Stimulated activated memory B cell treated with anti-CD40 and anti-IgM and Interleukin-4, amounts not matched to agents 10 μg/mL and 1 μg/mL and 100 μg/mL, for 72 hours (primary cell): ENCODE data around the gene AMOTL1.
A peak's percentile ranks its signal among the peaks of the same experiment; 100 is the strongest.

Experiments
- ATAC-seq: fragments of 150-1000 bp; cut with Tn5 transposase; 2 replicates; pipeline ENCODE4 v1.10.0; 2021
- H3K27ac Mint-ChIP-seq: one replicate; pipeline ENCODE4 v1.8.0; 2022; ENCODE audit warnings: mild to moderate bottlenecking, mixed read lengths
- H3K27me3 Mint-ChIP-seq: one replicate; pipeline ENCODE4 v1.8.0; 2022; ENCODE audit warnings: mixed read lengths
- H3K36me3 Mint-ChIP-seq: one replicate; pipeline ENCODE4 v1.8.0; 2022; ENCODE audit warnings: mixed read lengths
- H3K4me1 Mint-ChIP-seq: one replicate; pipeline ENCODE4 v1.8.0; 2022; ENCODE audit warnings: mixed read lengths
- H3K4me3 Mint-ChIP-seq: one replicate; pipeline ENCODE4 v1.8.0; 2022; ENCODE audit warnings: mild to moderate bottlenecking, moderate library complexity, mixed read lengths
- H3K9me3 Mint-ChIP-seq: one replicate; pipeline ENCODE4 v1.8.0; 2022; ENCODE audit warnings: mixed read lengths

Gene AMOTL1

DNA sequence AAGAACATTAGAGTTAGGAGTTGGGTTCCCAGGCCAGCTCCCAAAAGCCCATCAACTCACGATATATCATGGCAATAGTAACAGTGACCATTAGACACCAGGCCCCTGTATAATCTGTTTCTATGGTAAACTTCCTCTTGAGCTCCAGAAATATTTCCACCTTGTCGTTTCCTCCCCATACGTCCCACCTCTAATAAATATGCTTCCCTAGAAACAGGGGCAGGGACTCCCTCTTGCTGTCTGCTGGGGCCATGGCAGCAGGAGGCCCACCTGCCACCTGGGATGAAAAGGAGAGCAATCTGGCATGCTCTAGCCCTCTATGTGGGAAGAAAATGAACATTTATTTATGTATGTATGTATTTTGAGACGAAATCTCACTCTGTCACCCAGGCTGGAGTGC is 32.2 kb upstream of the AMOTL1 start:
- H3K27ac Mint-ChIP-seq = no peak overlapping the region
- no peaks in the 10 kb centered on the region for H3K9me3 Mint-ChIP-seq
- no peaks in the 10 kb centered on the region for H3K4me1 Mint-ChIP-seq
- no peak overlapping the region for H3K4me3 Mint-ChIP-seq
- peaks cover 4% of the 10 kb centered on the region for H3K27me3 Mint-ChIP-seq
- H3K36me3 Mint-ChIP-seq = no peaks in the 10 kb centered on the region
- ATAC-seq = no peak

GRCh38 chr11:94737171-94737611 is 31.0 kb upstream of the AMOTL1 start:
- no peak overlapping the region for H3K27ac Mint-ChIP-seq
- H3K4me1 Mint-ChIP-seq = no peaks in the 10 kb centered on the region
- no peak for ATAC-seq
- H3K4me3 Mint-ChIP-seq = no peak overlapping the region
- peaks cover 17% of the 10 kb centered on the region for H3K27me3 Mint-ChIP-seq
- H3K36me3 Mint-ChIP-seq = no peaks in the 10 kb centered on the region
- no peaks in the 10 kb centered on the region for H3K9me3 Mint-ChIP-seq

GRCh38 chr11:94738746-94739145 is 29.4 kb upstream of the AMOTL1 start:
- H3K36me3 Mint-ChIP-seq = no peaks in the 10 kb centered on the region
- peaks cover 18% of the 10 kb centered on the region for H3K27me3 Mint-ChIP-seq
- H3K27ac Mint-ChIP-seq = no peak overlapping the region

GRCh38 chr11:94739331-94739730 is 28.8 kb upstream of the AMOTL1 start:
- Mint-ChIP-seq H3K27me3 (peaks cover 18% of the 10 kb centered on the region), H3K27ac (no peak overlapping the region), H3K36me3 (no peaks in the 10 kb centered on the region), H3K9me3 (no peaks in the 10 kb centered on the region), H3K4me1 (no peaks in the 10 kb centered on the region), H3K4me3 (no peak overlapping the region)
- ATAC-seq = no peak

More at GRCh38 chr11:94738746-94739145, 29.4 kb upstream of the AMOTL1 start:
- Mint-ChIP-seq H3K4me1 (no peaks in the 10 kb centered on the region), H3K9me3 (no peaks in the 10 kb centered on the region), H3K4me3 (no peak overlapping the region)
- no peak for ATAC-seq

DNA sequence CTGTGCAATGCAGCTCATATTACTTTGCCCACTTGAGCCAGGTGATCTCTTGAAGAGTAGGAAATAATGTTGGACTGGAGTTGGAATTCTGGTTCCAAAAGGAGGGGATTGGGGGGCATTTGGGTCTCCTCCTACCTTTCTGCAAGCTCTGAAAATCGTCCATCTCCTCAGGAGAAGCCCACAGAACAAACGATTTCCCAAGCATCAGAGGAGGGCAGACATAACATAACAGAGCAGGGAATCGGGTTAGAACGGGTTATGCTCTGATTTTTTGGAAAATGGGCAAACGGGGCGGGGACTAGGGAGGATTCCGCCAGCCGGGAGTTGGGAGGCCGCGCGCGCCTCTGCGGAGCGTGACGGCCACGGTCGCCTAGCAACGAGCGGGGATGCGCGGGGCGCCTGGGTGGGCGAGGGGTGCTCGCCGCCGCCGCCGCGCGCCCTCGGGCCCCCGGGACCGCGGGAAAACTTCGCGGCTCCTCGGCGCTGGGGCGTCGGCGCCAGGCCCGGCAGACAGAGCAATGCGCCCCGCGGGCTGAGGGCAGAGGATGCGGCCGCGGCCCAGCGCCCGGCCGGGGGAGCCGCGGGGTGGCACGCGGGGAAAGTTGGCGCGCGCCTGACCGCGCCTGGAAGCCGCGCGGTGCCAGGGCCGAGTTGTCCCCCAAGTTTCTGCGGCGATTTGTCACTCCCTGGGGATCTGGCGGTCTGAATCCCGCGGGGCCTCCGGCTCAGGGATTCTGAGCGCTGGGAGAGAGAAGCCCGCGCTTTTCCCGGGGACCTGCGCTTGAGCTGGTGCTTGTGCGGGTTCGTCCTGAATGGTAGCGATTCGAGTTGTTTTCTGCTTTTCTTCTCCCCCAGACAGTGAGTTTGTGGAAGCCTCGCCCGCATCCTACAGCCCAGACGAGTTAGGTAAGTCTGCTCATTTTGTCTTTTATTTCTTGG is 27.8 kb upstream of the AMOTL1 start:
- no peak overlapping the region for H3K27ac Mint-ChIP-seq
- peak; percentile 28 for ATAC-seq

DNA sequence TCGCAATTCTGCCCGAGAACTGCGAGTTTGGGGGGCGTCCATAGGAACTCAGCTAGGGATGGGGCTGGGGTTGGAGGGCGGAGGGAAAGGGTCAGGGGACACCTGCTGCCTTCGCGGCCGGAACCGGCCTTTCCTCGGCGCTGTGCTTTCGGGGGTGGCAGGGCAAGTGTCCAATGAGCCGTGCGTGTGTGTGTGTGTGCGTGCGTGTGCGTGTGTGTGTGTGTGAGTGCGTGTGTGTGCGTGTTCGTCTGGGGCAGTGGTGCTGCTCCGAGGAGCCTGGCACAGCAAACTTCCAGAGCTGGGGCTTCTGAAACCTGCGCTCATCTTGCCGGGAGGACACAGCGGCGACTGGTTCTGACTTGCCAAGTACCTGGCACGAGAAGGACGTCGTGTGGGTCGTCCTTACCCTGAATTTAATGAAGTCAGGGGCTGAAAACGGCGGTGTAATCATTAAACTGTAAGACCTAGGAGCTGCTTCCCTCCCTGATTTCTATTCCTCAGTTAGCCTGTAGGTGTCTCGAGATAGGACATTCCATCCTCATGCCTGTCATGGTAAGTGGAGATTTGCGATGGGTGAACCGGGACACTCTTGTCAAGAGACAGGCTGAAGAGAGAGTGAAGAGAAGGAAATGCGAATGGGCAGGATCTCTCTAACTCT is 27.0 kb upstream of the AMOTL1 start:
- Mint-ChIP-seq H3K27me3 (peaks cover 26% of the 10 kb centered on the region), H3K9me3 (no peaks in the 10 kb centered on the region), H3K4me3 (peak overlapping the region; percentile 61), H3K36me3 (no peaks in the 10 kb centered on the region), H3K4me1 (no peaks in the 10 kb centered on the region), H3K27ac (no peak overlapping the region)
- ATAC-seq = peak; percentile 44

More for the DNA sequence above, 27.8 kb upstream of the AMOTL1 start:
- no peaks in the 10 kb centered on the region for H3K4me1 Mint-ChIP-seq
- peak overlapping the region; percentile 61 for H3K4me3 Mint-ChIP-seq
- H3K9me3 Mint-ChIP-seq = no peaks in the 10 kb centered on the region
- no peaks in the 10 kb centered on the region for H3K36me3 Mint-ChIP-seq
- H3K27me3 Mint-ChIP-seq = peaks cover 18% of the 10 kb centered on the region

DNA sequence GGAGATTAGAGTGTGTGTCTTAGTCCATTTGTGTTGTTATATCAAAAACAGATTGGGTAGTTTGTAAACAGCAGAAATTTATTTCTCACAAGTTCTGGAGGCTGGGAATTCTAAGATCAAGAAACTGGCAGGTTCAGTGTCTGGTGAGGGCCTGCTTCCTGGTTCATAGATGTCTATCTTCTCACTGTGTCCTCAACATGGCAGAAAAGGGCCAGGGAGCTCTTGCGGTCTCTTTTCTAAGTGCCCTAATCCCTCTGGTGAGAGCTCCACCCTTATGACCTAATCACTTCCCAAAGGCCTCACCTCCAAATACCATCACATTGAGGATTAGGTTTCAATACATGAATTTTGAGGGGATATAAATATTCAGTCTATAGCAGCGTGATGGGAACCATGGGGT is 25.5 kb upstream of the AMOTL1 start:
- H3K36me3 Mint-ChIP-seq = no peaks in the 10 kb centered on the region
- no peak for ATAC-seq
- peaks cover 36% of the 10 kb centered on the region for H3K27me3 Mint-ChIP-seq
- H3K4me1 Mint-ChIP-seq = no peaks in the 10 kb centered on the region
- no peaks in the 10 kb centered on the region for H3K9me3 Mint-ChIP-seq
- H3K4me3 Mint-ChIP-seq = no peak overlapping the region
- H3K27ac Mint-ChIP-seq = no peak overlapping the region

DNA sequence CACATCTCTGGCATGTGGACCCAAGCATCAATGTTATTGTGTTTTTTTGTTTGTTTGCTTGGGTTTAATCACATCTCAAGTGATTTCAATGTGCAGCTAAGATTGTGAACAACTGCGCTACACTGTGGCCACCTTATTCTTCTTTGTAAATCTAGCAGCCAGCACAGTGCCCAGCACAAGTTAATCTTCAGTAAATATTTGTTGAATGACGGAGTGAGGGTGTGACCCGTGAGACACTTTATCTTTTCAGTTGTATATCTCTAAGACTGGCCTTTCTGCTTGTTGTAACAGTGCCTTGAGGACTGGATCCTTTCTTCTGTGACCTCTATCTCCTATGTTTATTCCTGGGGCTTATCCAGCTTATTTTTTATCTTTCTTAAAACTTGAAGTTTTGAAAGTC is 21.4 kb upstream of the AMOTL1 start:
- H3K9me3 Mint-ChIP-seq = no peaks in the 10 kb centered on the region
- no peak for ATAC-seq
- no peak overlapping the region for H3K27ac Mint-ChIP-seq
- no peaks in the 10 kb centered on the region for H3K4me1 Mint-ChIP-seq
- no peaks in the 10 kb centered on the region for H3K36me3 Mint-ChIP-seq
- H3K4me3 Mint-ChIP-seq = no peak overlapping the region
- peaks cover 44% of the 10 kb centered on the region for H3K27me3 Mint-ChIP-seq

- Mint-ChIP-seq H3K4me3 (no peak overlapping the region), H3K27me3 (peaks cover 44% of the 10 kb centered on the region), H3K4me1 (no peaks in the 10 kb centered on the region), H3K27ac (no peak overlapping the region), H3K9me3 (no peaks in the 10 kb centered on the region), H3K36me3 (no peaks in the 10 kb centered on the region)
- no peak for ATAC-seq
These were observed 21.0 kb upstream of the AMOTL1 start for GRCh38 chr11:94747146-94747545.

- H3K27me3 Mint-ChIP-seq = peaks cover 46% of the 10 kb centered on the region
- H3K27ac Mint-ChIP-seq = no peak overlapping the region
- H3K4me1 Mint-ChIP-seq = no peaks in the 10 kb centered on the region
- H3K4me3 Mint-ChIP-seq = no peak overlapping the region
- no peak for ATAC-seq
- no peaks in the 10 kb centered on the region for H3K36me3 Mint-ChIP-seq
- no peaks in the 10 kb centered on the region for H3K9me3 Mint-ChIP-seq
These were observed 20.5 kb upstream of the AMOTL1 start for GRCh38 chr11:94747601-94748041.

- H3K36me3 Mint-ChIP-seq = no peaks in the 10 kb centered on the region
These were observed 18.8 kb upstream of the AMOTL1 start for GRCh38 chr11:94749369-94749768.

DNA sequence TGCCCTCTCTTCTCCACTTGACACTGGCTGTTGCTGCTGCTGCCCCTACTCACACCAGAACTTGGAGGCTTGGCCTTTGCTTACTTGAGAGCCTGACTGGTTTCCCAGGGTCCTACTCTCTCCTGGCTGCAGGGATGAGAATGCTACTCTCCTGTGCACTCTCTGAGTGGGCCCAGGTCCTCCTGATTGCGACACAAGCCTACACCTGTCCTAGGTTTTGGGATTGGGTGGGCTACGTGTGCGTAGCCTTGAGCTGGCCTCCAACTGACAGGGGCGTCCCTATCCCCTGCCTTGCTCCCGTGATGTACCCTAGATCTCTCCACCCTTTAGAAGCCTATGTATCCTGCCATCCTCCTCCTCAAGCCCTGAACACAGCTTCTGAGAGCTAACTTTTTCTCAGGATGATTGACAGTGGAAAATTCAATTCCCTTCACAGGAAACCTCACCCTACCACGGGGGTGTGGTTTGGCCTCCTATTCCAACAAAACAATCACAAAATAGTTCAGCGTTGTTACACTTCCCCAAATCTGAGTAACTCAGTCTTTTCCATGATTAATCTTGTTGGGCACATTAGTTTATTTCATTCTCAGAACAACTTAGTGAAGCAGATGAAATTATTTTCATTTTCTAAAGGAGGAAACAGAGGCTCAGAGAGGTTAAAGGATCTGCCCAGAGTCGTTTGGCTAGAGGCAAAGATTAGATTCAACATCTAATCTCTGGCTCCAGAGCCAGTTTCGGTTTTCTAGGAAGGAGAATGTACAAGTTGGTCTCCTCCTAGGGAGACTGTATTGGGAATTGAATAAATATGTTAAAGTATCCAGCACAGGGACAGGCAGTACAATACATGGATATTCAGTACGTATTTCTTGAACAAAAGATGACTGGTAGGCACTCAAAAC is 17.6 kb upstream of the AMOTL1 start:
- H3K4me1 Mint-ChIP-seq = no peaks in the 10 kb centered on the region
- no peak overlapping the region for H3K4me3 Mint-ChIP-seq
- no peaks in the 10 kb centered on the region for H3K9me3 Mint-ChIP-seq
- H3K36me3 Mint-ChIP-seq = no peaks in the 10 kb centered on the region
- no peak for ATAC-seq
- H3K27ac Mint-ChIP-seq = no peak overlapping the region
- peaks cover 44% of the 10 kb centered on the region for H3K27me3 Mint-ChIP-seq

More at GRCh38 chr11:94749369-94749768, 18.8 kb upstream of the AMOTL1 start:
- H3K4me1 Mint-ChIP-seq = no peaks in the 10 kb centered on the region
- H3K4me3 Mint-ChIP-seq = no peak overlapping the region
- H3K27me3 Mint-ChIP-seq = peaks cover 46% of the 10 kb centered on the region
- ATAC-seq = no peak
- H3K27ac Mint-ChIP-seq = no peak overlapping the region
- H3K9me3 Mint-ChIP-seq = no peaks in the 10 kb centered on the region

GRCh38 chr11:94751218-94751609 is 16.9 kb upstream of the AMOTL1 start:
- Mint-ChIP-seq H3K4me3 (no peak overlapping the region), H3K9me3 (no peaks in the 10 kb centered on the region), H3K27me3 (peaks cover 38% of the 10 kb centered on the region), H3K27ac (no peak overlapping the region), H3K36me3 (no peaks in the 10 kb centered on the region), H3K4me1 (no peaks in the 10 kb centered on the region)
- ATAC-seq = no peak

DNA sequence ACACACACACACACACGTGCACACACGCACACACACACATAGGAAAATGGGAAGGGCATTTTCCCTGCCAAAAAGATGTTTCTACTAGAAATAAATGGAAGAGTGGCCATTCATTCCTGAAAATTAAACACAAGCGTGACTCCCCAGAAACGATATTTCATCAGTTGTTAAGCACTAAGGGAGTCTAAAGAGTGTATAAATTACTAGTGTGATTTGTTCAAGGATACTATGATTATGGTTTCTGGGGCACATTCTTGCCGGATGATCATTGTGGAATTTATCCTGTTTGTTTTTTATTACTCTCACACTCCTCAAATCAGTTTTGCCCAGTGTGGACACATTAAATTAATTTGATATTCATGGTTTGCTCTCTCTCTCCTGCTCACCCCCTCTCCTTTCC is 16.4 kb upstream of the AMOTL1 start:
- Mint-ChIP-seq H3K27ac (no peak overlapping the region), H3K36me3 (no peaks in the 10 kb centered on the region)
- ATAC-seq = no peak

GRCh38 chr11:94753630-94754029 is 14.5 kb upstream of the AMOTL1 start:
- Mint-ChIP-seq H3K9me3 (no peaks in the 10 kb centered on the region), H3K27ac (no peak overlapping the region), H3K27me3 (peaks cover 24% of the 10 kb centered on the region), H3K4me1 (no peaks in the 10 kb centered on the region), H3K4me3 (no peak overlapping the region), H3K36me3 (no peaks in the 10 kb centered on the region)
- ATAC-seq = no peak

More for the DNA sequence above, 16.4 kb upstream of the AMOTL1 start:
- Mint-ChIP-seq H3K4me3 (no peak overlapping the region), H3K27me3 (peaks cover 32% of the 10 kb centered on the region), H3K9me3 (no peaks in the 10 kb centered on the region), H3K4me1 (no peaks in the 10 kb centered on the region)
